Midbrain (tissue), 1 donor: Measurements from ENCODE around the gene CASQ1.

Experiments used
- DNase-seq: peaks from one replicate; lab custom pipeline; 2025; lab: John Stamatoyannopoulos, UW

CASQ1 gene

DNA sequence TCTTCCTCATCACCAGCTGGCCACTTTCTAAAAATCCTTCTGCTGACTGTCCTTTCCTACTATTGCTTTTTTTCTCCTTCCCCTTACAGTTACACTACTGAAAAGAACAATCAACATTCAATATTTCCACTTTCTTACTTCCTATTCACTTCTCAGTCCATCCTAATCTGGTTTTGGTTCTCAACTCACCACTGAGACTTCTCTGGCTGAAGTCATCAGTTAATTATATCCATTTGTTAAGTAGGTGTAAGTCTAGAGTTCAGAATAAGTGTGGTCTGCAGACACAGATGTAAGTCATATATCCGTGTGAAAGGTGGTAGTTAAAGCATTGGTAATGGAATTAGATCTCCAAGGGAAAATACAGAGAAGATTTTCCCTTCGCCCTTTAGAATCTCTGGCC lies 36.2 kb downstream of the CASQ1 start:
- no peak for DNase-seq

DNA sequence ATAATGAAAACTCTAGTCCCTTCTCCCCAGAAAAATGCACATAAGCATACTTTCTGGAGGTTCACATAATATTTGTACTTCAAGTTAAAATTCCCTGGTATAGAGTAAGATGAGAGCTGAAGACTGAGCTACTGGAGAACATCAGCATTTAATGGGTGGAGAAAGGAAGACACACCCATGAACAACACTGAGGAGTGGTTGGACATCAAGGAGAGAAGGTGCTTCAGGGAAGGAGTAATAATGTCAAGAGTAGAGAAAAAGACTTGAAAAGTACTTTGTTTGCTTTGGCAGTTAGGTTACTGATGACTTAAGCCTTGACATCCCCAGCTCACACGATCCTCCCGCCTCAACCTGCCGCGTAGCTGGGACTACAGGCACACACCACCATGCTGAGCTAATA lies 36.7 kb downstream of the CASQ1 start:
- DNase-seq = no peak

DNA sequence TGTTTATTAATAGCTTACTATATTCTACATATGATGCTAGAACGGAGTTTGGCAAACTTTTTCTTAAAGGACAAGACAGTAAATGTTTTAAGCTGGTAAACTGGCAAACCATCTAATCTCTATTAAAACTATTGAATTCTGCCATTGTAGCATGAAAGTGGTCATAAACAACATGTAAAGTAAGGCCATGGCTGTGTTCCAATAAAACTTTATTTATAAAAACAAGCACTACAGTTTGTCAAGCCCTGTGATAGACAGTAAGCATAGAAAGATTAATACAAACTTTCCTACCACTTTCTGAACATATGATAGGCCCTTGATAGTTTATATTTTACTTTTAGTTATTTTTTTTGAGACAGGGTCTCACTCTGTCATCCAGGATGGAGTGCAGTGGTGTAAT lies 37.2 kb downstream of the CASQ1 start:
- no peak for DNase-seq

DNA sequence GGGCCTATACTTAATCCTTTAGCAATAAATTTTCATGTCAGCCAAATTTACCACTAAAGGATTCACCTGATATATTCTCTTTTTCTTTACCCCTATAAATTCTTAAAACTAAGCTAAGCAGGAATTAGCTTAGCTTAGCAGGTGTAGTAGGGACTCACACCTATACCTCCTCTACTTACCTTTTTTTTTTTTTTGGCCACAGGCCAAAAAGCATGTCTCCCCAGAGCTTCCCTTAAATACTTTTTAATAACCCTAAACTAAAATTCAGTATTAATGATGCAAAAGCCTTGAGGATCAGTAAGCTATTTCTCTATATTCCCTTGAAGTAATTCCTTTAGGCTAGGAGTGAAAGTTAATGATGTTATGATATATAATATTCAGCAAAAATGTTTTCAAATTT lies 38.1 kb downstream of the CASQ1 start:
- DNase-seq = no peak

DNA sequence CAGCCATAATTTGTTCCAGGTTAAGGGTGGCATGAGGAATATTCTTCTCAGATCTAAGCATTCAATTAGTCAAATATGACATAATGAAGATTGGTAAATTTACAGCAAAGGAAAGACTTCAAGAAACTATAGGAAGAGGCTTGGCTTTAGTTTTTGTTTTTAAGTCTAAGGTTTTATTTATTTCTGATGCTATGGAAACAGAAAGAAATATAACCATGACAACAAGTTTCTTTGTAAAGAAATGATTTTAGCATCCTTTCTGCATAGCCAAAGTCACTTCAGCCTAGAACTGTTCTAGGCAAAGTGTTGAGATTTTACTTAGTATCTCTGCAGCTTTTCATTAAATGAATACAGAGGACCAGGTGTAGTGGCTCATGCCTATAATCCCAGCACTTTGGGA lies 42.5 kb downstream of the CASQ1 start:
- no peak for DNase-seq

DNA sequence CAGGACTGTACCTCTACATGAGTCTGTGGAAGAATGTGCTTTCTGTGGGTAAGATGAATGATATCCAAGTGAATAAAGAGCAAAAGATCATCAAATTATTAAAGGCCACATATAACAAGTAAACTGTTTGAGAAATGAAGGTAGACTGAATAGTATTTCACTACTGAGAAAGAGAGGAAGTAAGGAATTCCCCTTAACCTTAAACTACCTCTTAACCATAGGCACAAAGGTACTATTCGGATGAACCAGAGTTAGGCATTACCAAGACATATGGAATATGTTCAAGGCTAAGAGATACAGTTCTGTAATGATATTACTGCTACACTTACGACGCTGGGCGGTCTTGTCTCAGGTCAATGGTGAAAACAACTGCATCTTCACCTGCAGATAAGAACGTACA lies 46.4 kb downstream of the CASQ1 start:
- no peak for DNase-seq

DNA sequence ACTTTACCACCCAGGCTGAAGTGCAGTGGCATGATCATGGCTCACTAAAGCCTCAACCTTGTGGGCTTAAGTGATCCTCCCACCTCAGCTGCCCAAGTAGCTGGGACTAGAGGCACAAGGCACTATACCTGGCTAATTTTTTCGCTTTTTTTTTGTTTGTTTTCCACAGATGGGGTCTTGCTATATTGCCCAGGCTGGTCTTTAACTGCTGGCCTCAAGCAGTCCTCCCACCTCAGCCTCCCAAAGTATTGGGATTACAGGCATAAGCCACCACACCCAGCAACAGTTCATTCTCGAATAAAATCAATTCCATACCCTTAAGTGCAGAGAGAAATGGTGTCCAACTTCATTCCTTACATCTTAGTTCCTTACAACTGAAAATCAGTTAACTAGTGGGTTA lies 47.2 kb downstream of the CASQ1 start:
- DNase-seq = no peak

DNA sequence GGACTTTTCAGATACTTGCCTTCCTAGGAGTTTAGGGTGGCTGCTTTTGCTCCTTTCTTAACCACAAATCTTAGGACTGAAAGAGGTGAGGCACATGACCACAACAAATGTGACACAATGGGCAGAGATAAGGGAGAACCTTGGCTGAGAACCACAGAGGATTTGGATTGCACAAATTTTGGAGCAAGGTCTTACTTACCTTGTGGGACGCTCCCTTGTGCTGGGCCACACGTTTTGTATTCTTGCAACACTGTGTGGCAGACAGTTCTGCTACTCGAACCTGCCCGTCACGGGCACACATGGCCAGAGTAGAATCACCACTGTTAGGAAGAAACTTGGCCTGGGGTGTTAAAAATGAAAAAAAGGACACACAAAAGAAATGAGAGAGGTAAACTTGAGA lies 48.0 kb downstream of the CASQ1 start:
- DNase-seq = no peak

DNA sequence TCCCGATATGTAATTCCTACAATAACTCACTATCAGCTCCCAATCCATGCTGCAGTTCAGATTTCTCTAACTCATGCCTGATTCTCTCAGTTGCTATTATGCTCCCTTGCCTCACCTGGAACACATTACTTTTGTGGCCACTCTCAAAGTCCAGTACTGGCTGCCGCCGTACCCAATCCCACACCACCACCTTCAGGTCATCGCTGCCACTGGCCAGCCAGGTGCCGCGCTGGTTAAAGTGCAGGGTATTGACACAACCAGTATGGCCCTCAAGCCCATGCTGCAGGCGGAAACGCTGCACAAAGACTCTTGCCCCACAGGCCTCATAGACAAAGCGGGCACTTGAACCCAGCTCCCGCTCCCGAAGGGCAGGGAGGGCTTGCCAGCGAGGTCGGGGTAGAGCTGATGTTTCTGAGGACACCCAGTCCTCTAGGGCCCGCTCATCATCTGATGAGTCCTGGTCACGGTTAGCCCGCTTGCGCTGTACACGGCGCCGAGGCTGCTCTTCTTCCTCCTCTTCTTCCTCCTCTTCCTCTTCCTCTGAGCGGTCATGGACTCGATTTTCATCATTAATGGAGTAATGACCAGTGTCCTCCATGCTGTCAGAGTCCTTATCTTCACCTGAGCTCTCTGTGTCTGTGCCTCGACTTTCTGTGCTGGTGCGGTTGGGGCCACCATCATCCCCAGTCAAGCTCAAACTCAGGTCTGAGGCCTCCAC lies 49.4 kb downstream of the CASQ1 start:
- DNase-seq = no peak

DNA sequence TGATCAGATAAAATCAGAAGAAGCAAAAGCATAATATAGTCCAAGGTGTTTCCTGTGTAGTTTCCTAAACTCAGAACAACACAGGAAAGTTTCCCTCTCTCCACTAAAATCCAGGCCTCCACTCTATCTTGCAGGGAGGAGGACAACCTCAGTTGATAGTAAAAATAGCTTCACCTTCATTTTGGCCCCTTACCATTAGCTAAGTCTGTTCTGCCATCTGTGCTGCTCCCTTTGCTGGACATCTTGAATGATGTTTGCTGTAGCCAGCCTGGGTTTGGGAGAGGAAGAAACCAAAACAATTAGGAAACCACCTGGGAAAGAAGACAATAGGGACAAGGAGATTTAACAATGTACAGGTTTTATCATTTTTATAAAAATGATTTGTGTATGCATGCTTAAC lies 53.4 kb downstream of the CASQ1 start:
- DNase-seq = no peak

DNA sequence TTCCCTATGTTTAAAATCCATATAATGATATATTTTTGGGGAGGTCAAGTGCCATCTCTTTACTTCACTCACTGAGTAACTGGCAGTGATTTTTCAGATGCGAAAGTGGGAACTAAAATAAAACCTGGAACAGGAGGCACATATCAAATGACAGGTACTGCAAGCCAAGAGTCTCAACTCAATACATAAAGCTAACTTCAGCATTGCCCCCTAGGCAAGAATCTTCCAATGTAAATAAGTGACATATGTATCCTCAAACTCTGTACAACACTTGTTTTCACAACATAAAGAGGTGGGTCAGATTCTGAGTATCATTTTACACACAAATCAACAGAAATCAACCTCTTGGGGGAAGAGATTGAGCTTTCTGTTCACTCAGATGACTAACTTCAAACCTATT lies 53.8 kb downstream of the CASQ1 start:
- DNase-seq = no peak

DNA sequence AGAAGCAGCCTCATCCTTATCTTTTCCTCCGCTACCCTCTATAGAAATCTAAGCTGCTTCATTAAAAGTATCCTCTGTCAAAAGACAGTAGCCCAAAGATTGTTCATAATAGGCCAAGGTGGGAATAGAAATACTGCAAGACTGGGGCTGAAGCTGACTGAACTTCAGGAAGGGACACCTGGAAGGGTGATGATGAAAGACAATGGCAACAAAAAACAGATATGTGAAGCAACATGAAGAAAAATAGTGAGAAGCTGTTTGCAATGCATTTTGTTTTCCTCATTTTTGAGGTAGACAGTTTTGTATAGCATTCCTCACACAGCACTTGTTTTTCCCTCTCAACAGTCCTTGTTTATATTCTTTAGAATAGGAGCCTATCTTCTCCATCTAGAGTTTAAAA lies 55.1 kb downstream of the CASQ1 start:
- DNase-seq = no peak

DNA sequence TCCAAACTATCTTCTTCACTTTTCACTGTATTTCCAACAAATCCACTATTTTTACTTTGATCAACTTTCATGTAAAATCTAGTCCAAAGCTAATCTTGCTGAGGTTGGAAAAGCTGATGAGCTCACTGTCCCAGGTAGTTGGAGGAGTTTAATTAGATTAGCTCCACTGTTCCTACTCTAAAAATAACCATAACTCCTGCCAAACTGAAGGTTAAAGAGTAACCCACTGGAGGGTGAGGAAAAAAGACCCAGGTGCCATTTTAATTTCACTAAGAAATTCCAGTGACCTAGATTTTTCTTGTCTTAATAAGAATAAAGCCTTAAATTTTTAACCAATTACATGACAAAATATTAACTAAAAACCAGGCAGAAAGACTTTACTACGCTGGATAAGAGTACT lies 56.7 kb downstream of the CASQ1 start:
- DNase-seq = no peak

DNA sequence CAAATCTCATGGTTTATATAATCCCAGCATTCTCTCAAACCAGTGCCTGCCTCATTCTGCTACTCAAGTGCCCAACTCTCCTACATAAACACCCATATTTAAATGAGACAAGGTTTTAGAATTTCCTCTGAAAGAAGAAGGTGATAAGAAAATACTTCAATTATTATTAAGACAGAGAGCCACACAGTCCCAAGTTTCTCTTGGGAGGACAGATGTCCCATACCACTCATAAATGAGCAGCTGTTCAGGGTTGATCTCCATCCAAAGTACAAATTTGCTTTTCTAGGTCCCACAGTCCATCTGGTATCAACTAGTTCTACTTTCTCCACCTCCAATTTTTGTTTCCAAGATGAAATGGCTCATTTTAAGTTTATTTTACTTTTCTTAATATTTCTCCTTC lies 60.6 kb downstream of the CASQ1 start:
- DNase-seq = no peak
